HTERT RPE-1 (cell line): Measurements from ENCODE around the gene RET.

Source experiments
- in situ Hi-C: fragments of 300-500 bp; cut with MboI; formaldehyde crosslinking; loops from 4 replicates; pipeline ENCODE4 v1.14.3; 2020; ENCODE audit warnings: low sequenced_read_pairs

RET gene

DNA sequence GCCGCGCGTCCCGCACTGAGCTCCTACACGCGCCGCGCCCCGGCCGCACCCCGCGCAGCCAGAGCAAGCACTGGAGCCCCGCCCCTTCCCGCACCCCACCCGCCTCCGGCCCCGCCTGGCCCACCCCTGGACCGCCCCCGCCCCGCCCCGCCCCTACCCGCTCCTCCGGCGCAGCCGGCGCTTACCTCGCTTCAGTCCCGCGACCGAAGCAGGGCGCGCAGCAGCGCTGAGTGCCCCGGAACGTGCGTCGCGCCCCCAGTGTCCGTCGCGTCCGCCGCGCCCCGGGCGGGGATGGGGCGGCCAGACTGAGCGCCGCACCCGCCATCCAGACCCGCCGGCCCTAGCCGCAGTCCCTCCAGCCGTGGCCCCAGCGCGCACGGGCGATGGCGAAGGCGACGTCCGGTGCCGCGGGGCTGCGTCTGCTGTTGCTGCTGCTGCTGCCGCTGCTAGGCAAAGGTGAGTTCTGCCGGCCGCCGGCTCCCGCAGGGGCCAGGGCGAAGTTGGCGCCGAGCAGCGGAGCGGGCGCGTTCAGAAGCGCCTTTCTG is at the start of gene RET:
TSS of gene RET (plus strand) at position 194 of the 545 bp plus-strand sequence. CDS start at position 384, 190 bp downstream.
- in situ Hi-C loops = no loop called here

DNA sequence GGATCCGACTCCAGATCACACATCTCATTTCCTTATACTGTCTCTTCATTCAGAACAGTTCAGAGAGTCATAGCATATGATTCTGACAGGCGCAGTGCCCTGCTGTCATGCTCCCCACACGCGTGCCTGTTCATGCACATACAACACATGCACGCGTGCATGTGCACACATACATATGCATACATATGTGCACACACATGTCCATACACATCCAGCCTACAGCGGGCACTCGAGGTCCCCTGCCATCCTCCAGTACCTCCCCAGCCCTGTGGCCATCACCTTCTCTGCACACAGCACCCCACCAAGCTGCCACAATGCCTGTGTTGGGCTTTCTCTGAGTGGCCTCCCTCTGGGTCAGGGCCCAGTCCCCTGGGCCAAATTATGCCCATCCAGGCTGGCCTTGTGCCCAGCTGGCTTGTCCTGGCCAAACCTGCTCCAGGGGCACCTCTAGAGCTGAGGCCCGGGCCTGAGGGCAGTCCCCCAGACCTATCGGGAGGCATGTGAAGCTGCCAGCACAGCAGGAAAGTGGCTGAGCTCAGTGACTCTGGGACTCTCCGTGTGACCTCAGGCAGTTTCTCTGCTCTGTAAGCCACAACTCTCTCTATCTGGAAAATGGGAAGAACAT is 49.4 kb upstream of the RET start:
- in situ Hi-C loops = no loop called here

DNA sequence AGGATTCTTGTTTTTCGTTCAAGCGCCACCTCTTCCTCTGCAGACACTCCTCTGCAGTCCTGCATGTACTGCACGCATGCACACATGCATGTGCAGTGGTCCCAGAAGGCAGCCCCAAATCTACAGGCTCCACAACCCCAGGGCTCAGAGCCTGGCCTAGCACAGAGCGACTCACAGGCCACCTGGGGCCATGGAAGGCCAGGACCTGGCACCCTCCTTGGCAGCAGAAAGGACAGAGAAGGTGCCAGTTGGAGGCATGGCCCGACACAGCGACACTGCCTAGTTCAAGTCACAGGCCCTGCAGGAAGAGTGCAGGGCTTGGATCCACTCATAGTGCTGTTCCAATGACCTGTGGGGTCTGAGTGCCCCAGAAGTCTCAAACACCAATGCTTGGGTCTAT is 48.7 kb upstream of the RET start:
- in situ Hi-C loops = no loop called here

DNA sequence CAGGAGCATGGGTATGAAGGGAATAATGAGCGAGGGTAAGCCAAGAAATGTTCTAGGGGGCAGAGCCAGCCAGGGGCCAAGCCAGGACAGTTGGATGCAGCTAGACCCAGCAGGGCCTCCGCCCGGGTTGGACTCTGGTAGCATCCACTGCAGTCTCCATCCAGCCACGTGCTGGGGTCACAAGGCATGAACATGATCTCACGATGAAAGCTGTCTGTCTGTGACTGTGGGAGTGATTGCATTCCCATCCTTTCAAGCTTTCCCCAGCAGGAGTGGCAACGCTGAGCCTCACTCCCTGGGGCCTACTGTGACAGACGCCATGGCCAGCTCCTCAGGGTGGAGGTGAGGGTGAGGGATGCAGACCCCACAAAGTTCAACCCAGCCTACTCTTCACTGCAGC is 47.8 kb upstream of the RET start:
- in situ Hi-C loops = no loop called here

DNA sequence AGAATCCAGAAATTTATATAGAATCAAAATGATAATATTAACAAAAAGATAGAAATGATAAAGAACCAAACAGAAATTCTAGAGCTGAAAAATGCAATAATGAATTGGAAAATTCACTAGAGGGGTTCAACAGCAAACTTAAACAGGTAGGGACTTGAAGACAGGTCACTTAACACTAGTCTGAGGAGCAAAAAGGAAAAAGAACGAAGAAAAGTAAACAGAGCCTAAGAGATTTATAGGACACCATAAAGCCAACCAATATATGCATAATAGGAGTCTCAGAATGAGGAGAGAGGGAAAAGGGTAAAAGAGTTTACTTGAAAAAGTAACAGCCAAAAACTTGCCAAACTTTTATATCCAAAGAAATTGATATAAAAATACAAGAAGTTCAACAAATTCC is 44.3 kb upstream of the RET start:
- in situ Hi-C loops = no loop called here

DNA sequence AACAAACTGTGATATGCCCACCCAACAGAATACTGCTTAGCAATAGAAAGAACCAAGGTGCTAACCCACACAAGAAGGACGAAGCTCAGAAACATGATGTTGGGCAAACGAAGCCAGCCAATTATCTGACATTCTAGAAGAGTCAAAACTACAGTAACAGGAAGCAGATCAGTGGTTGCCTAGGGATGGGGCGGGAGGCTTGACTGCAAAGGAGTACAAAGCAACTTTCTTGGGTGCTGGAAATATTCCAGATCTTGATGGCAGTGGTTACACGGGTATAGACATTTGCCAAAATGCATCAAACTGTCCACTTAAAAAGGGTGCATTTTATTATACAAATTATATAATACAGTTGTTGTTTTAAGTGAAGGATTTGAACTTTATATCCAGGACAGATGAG is 41.1 kb upstream of the RET start:
- in situ Hi-C loops = no loop called here

DNA sequence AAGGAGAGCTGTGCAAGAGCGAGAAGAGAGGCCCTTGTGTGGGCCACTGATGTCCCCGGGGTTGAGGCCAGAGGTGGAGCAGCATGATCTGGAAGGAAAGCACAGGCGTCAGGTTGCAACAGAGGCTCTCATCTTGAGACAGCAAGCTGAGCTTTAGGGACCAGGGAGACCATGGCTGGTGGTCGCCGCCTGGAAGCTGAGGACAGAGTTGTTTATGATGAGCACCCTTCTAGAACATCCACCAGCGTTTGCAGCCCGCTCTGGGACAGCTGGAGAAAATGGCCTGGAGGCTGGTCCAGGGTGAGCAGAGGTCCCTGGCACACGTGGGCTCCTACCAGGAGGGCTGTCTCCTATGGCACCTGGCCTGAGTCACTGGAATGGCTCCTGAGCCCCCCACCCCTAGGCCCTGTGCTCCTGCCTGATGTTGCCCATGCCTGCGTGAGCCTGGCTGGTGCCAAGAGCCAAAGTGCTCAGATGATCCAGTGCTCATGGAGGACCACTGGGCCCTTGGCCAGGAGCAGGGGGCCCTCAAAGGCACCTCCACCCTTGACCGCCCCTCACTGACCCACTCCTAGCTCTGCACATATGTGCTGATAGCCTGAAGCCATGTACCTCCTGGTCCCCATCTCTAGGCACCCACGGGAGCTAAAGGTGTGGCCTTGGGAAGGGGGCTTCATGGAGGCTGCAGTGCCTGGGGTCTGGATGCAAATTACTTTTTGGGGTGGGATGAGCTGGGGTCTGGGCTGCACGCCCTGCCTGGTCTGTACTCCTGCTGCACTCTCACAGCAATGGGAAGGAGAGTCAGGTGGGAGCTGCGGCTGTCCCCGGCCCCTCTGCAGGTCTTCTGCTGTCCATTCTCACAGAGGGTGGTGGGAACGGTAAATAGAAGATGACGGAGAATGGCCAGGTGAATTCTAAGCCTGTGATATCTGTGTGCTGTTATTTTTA is 40.1 kb upstream of the RET start:
- in situ Hi-C loops = no loop called here

DNA sequence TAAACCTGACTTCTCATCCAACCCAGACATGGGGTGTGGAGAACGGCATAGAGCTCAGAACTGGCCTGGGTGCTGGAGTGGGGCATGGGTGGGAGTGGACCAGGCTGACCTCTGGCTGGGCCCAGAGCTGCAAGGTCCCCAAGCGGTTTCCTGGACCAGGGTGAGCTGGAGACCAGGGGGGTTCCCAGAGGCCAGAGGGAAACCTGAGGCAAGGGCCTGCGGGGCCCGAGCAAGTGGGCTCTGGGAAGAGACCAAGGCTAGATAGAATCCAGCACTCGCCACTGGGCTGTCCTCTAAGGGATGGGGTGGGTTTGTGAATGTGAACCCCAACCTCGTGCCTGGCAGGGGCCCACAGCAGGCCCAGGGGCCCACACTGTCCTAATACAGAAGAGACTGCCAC is 39.4 kb upstream of the RET start:
- in situ Hi-C loops = no loop called here

DNA sequence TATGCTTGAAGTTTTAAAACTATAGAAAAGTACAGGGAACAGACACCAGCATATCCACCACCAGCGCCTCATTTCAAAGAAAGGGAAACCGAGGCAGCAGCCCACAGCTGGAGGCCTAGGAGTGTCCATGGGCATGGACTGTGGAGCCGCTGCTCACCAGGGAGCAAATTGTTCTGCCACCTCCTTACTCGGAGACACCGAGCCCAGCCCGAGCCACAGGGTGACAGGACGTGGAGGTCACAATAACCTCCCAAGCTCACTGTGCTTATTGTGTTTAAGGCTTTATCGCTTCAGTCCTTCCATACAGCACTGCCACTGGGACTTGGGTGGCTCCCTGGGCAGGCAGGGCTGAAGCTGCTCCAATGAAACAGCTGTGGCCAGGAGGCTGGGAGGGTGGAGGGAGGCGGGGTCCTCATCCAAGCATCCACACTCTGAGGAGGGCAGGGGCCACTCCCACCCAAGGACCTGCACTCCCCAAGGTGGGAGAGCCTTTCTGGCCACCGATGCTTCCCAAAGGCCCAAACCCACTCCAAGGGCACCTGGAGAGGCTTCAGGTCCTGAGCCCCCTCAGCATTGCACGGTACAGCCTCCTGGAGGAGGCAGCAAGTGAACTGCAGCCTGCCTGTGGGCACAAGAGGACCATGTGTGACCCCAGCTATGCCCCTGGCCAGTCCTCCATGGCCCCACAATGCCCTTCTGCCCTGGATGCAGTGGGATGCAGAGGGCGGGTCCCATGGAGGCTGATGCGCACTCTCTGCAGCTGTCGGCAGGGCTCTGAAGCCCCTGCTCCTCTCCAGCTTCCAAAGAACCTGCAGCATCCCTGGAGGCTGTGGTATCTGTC is 38.7 kb upstream of the RET start:
- in situ Hi-C loops = no loop called here

DNA sequence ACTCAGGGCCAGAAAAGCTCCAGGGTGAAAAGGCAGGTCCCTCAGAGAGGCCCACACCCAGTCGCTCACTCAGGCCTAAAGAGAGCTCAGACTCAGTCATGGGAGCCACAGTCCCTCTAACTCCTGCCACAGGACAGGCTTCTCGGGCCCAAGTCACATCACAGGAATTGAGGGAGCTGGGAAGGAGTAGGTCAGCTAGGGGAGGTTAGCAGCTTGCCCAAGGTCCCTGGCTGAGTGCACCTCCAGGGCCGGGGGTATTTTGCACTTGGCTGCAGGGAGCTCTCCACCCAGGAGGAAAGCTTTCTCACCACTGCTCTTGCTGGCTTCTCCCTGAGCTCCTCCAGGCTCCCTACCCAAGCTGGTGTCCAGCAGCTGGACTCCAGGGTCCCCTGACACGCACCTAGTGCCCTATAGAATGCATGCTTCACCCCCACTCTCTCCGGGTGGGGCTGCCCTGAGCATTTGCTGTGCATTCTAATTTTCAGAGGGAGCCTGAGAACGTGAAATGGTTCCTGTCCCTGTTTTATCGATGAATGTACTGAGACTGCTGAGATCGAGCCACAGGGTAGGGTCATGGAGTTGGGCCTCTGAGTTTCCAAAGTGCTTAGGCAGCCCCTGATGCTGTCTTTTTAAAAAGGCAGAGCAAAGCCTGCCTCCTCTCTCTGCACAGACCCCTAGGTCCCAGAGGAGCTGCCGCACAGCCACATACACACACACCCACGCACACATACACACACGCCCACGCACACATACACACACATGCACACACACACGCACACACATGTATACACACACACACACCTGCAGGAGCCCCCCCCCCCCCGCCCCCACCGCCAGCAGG is 37.9 kb upstream of the RET start:
- in situ Hi-C loops = no loop called here

DNA sequence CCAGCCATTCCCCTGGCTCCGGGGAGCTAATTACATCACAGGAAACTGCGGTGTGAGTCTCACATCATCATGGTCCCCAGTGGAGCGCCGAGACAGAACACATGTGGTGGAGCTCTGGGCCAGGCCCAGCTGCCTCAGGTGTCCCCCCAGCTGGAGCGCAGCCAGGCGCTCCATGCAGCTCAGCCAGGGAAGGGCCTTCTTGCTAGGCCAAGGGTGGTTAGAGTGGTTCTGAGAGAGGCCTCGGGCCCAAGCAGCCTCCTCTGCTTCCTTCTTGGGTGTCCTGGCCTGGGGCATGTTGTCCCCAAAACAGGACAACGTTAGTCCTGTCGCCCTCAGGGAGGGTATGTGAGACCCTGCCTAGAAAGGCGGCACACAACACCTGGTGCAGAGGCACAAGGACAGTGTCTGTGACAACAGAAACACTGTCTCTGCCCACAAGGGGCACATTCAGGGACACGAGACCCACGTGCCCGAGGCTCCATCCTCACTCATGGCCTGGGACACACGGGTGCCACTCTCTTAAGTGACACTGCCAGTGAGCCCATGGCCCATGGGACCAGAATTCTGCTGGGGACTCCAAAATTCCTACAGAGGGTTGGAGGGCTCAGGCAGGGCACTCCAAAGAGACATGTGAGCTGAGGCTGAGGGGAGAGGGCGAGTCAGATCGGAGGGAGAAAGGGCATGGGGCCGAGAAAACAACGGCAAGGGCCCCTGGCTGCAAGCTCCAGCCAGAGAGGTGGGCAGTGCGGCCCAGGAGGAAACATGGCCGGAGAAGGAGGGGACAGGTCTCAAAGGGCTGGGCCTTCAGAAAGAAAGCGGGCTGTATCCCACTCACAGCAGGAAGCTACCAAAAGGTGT is 37.0 kb upstream of the RET start:
- in situ Hi-C loops = no loop called here

DNA sequence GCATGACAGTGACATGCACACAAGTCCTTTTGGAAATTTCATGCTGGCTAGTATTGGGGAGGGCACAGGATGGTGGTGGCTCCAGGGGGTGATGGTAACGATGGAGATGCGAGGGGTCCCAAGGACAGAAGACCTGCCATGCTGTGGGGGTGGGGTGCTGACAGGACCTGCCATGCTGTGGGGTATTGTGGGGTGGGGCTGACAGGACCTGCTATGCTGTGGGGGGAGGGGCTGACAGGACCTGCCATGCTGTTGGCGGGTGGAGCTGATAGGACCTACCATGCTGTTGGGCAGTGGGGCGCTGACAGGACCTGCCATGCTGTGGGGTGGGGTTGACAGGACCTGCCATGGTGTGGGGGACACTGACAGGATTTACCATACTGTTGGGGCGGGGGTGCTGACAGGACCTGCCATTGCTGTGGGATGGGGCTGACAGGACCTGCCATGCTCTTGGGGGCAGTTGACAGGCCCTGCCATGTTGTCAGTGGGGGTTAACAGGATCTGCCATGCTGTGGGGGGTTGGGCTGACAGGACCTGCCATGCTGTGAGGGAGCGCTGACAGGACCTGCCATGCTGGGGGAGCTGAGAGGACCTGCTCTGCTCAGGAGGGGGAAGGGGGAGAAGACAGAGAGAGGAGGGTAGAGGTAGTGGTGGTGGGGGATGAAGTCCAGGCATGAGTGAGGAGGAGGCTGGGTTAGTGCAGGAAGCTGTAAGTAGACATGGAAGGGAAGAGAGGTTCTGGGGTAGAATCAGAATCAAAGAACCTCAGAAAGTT is 36.2 kb upstream of the RET start:
- in situ Hi-C loops = no loop called here

DNA sequence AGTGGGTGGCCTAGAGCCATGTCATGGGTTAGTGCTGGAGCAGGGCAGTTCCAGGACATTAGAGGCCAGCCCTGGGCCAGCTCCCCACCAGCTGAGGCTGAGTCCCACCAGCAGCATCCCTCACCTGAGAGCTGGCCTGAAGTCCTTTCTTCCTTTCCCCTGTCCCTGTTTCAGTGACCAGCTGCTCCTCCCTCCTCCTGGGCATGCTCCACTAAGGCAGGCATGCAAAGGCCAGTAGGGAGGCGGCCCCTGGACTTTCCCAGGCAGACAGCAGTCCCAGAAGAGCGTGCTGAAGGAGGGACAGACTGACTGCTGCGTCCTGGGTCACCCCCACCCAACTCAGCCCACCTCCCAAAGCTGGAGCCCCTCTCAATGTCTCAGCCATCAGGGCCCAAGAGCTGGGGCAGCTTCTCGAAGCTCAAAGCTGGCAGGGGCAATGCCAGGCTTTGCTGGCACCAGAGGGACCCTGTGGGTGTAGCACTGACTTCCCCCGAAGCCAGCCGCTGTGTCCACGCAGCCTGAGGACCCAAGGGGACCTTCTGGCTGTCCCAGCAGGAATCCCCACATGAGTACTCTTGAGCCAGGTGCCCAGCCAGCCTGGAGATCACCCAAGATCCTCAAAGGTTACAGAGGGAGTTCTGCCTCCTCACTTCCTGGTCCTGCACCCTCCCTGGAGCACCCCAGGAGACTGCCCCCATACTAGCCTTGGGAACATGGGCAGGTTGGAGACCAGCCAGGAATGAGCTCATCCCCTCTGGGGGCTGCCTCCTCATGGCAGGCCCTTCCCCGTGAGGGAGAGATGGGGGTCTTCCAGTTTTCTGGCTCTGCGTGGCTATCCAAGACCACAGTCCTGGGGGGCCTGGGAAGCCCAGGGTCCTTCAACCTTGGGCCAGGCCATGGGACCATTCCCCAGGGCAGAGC is 35.2 kb upstream of the RET start:
- in situ Hi-C loops = no loop called here

DNA sequence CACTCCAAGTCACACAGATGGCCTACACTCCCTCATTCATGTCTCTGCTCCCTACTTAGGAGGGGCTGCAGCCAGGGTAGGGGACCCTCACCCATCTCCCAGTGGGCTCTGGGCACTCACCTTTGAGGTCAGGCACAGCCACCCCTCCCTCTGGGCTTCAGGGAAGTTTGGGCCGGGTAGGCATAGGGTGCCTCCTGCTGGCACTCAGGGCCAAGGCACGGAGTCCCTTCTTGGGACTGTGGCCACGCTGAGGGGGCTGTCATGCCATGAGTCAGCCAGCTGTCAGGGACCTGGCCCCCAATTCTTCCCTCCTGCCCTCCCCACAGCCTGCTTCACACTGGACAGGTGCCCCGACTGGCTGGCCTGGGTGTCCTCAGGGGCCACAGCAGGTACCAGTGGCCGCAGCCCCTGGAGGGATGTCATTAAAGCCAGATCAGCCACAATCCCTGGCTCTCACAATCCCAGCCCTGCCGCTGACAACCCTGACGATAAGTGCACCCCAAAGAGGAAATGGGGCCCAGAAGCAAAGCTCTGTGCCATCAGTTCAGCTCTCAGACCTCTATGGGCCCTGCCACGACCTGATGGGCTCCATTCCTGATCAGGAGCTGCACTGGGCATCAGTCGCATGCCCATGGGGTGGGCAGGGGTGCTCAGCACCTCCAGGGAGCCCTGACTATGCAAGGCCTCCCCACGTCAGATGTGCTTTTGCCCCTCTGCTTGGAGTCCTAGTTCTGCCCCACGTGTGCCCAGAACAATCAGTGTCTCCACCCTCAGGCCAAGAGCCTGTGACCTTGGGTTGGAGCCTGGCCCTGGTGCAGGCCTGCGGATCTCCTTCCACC is 34.1 kb upstream of the RET start:
- in situ Hi-C loops = no loop called here

DNA sequence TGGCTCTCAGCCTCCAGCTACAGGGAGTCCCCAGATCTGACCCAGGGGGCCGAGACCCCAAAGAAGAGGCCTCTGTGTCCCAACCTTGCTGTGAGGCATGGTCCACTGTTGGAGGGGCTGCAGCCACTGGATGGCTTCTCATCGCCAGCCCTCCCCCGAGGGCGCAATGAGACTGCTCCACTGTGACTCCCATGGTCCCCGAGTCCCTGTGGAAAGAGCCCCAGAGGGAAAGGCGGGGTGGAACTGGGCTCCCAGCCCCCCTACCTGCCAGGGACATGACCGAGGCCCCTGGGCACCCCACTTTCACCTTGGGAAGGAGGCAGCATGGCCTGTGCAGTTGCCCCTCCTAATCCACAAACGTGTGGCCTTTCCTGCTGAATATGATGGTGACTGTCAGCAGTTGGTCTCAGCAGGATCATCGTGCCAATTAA is 33.5 kb upstream of the RET start:
- in situ Hi-C loops = no loop called here

DNA sequence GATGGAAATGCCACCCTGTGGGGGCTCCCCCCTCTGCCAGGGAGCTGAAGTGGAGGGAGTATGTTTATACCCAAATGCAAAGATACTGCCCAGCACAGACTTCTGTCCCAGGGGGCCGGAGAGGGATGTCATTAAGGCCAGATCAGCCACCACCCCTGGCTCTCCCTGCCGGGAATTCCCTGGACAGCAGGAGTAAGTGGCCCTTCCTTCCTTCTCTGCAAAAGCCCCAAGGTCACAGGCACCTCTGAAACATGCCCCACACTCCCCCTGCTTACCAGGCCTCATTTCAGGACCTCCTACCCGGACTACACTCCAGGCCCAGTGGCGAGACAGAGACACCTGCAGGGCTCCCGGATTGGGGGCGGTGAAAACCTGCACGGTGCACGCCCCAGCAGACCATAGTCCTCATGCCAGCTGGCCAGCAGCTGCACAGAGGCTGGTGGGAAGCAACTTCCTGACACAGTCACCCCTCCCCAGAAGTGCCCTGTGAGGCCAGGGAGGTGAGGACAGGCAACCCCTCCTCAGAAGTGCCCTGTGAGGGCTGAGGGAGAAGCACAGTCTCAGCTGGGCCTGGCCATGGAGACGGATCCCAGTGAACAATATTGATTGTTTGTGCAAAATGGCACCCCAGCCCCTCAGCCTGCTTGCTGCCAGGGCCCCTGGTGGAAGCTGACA is 33.0 kb upstream of the RET start:
- in situ Hi-C loops = no loop called here
